ENCODE measurements around the gene PDC.

PDC gene

DNA sequence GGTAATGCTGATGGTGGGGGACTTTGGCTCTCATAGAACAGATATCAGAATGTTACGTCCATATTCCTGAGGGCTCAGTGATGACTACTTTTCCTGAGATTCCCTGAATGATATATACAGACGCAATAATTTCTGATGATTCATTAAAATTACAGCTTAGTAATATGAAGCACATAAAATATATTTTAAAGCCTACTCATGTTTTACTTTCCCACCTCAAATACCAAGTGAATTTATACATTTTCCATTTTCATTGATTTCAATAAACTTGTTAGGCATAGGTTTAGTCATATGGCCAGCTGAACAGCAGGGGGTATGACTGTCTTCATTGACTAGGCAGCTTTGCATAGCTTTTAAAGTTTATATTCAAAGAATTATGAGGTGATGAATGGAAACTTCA, 26.2 kb upstream of the PDC start:
- no peak for TF ChIP-seq EZH2phosphoT487 (IDR thresholded peaks at IDR 0.05; ENCODE audit: borderline replicate concordance)
- TF ChIP-seq, protein P1, sequence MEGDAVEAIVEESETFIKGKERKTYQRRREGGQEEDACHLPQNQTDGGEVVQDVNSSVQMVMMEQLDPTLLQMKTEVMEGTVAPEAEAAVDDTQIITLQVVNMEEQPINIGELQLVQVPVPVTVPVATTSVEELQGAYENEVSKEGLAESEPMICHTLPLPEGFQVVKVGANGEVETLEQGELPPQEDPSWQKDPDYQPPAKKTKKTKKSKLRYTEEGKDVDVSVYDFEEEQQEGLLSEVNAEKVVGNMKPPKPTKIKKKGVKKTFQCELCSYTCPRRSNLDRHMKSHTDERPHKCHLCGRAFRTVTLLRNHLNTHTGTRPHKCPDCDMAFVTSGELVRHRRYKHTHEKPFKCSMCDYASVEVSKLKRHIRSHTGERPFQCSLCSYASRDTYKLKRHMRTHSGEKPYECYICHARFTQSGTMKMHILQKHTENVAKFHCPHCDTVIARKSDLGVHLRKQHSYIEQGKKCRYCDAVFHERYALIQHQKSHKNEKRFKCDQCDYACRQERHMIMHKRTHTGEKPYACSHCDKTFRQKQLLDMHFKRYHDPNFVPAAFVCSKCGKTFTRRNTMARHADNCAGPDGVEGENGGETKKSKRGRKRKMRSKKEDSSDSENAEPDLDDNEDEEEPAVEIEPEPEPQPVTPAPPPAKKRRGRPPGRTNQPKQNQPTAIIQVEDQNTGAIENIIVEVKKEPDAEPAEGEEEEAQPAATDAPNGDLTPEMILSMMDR (conservative IDR thresholded peaks at IDR 0.05; ENCODE audit: low read length), result no peak
- Histone ChIP-seq H3K79me2 (ENCODE audit: insufficient read depth, low read length) (no peaks in the 10 kb centered on the region), H3K4me1 (ENCODE audit: insufficient read depth, low read length, poor library complexity, severe bottlenecking) (no peaks in the 10 kb centered on the region), H2AFZ (ENCODE audit: low read length) (no peak overlapping the region), H4K20me1 (ENCODE audit: insufficient read depth, low read length, poor library complexity, severe bottlenecking) (no peaks in the 10 kb centered on the region), H3K9ac (ENCODE audit: low read depth, low read length, poor library complexity, severe bottlenecking) (no peak overlapping the region), H3F3A (ENCODE audit: low read depth) (no peaks in the 10 kb centered on the region), H3K9me2 (replicated peaks; ENCODE audit: low read depth, low read length) (no peaks in the 10 kb centered on the region), H3K27me3 (ENCODE audit: insufficient read depth, low read length, poor library complexity, severe bottlenecking) (no peaks in the 10 kb centered on the region), H3K36me3 (ENCODE audit: insufficient read depth, low read length) (no peaks in the 10 kb centered on the region), H3K9me3 (ENCODE audit: insufficient read depth, low read depth, low read length) (no peaks in the 10 kb centered on the region), H3K4me3 (ENCODE audit: low read length, poor library complexity, severe bottlenecking) (no peak overlapping the region), H3K4me2 (ENCODE audit: low read depth, low read length, poor library complexity, severe bottlenecking) (no peak overlapping the region)

GRCh38 chr1:186486061-186486460, 25.1 kb upstream of the PDC start:
- H3K27me3 ChIP-seq (ENCODE audit: insufficient read depth, low read length, poor library complexity, severe bottlenecking), result no peaks in the 10 kb centered on the region
- TF ChIP-seq, protein P1 (conservative IDR thresholded peaks at IDR 0.05; ENCODE audit: low read length), result no peak
- no peak for TF ChIP-seq EZH2phosphoT487 (IDR thresholded peaks at IDR 0.05; ENCODE audit: borderline replicate concordance)
- no peaks in the 10 kb centered on the region for H3K9me3 ChIP-seq (ENCODE audit: insufficient read depth, low read depth, low read length)
- H3K4me2 ChIP-seq (ENCODE audit: low read depth, low read length, poor library complexity, severe bottlenecking), result no peak overlapping the region
- no peaks in the 10 kb centered on the region for H4K20me1 ChIP-seq (ENCODE audit: insufficient read depth, low read length, poor library complexity, severe bottlenecking)
- H3F3A ChIP-seq (ENCODE audit: low read depth), result no peaks in the 10 kb centered on the region
- no peaks in the 10 kb centered on the region for H3K36me3 ChIP-seq (ENCODE audit: insufficient read depth, low read length)
- no peak overlapping the region for H3K4me3 ChIP-seq (ENCODE audit: low read length, poor library complexity, severe bottlenecking)
- no peaks in the 10 kb centered on the region for H3K4me1 ChIP-seq (ENCODE audit: insufficient read depth, low read length, poor library complexity, severe bottlenecking)
- H3K79me2 ChIP-seq (ENCODE audit: insufficient read depth, low read length), result no peaks in the 10 kb centered on the region
- no peak overlapping the region for H3K9ac ChIP-seq (ENCODE audit: low read depth, low read length, poor library complexity, severe bottlenecking)
- H2AFZ ChIP-seq (ENCODE audit: low read length), result no peak overlapping the region
- H3K9me2 ChIP-seq (replicated peaks; ENCODE audit: low read depth, low read length), result no peaks in the 10 kb centered on the region

GRCh38 chr1:186483561-186483960, 22.6 kb upstream of the PDC start:
- H3K4me2 ChIP-seq (ENCODE audit: low read depth, low read length, poor library complexity, severe bottlenecking), result no peak overlapping the region
- no peak overlapping the region for H3K9ac ChIP-seq (ENCODE audit: low read depth, low read length, poor library complexity, severe bottlenecking)
- no peaks in the 10 kb centered on the region for H3K9me3 ChIP-seq (ENCODE audit: insufficient read depth, low read depth, low read length)
- H3K4me1 ChIP-seq (ENCODE audit: insufficient read depth, low read length, poor library complexity, severe bottlenecking), result no peaks in the 10 kb centered on the region
- H3K27me3 ChIP-seq (ENCODE audit: insufficient read depth, low read length, poor library complexity, severe bottlenecking), result no peaks in the 10 kb centered on the region
- H2AFZ ChIP-seq (ENCODE audit: low read length), result no peak overlapping the region
- no peaks in the 10 kb centered on the region for H3K9me2 ChIP-seq (replicated peaks; ENCODE audit: low read depth, low read length)
- no peaks in the 10 kb centered on the region for H3K36me3 ChIP-seq (ENCODE audit: insufficient read depth, low read length)
- H3K4me3 ChIP-seq (ENCODE audit: low read length, poor library complexity, severe bottlenecking), result no peak overlapping the region
- H4K20me1 ChIP-seq (ENCODE audit: insufficient read depth, low read length, poor library complexity, severe bottlenecking), result no peaks in the 10 kb centered on the region
- no peaks in the 10 kb centered on the region for H3K79me2 ChIP-seq (ENCODE audit: insufficient read depth, low read length)
- TF ChIP-seq, protein P1 (conservative IDR thresholded peaks at IDR 0.05; ENCODE audit: low read length), result no peak
- TF ChIP-seq EZH2phosphoT487 (IDR thresholded peaks at IDR 0.05; ENCODE audit: borderline replicate concordance), result no peak
- H3F3A ChIP-seq (ENCODE audit: low read depth), result no peaks in the 10 kb centered on the region

All from Loucy (cell line).